Astrocyte of the hippocampus (primary cell): ENCODE data around the gene STXBP2.

ENCODE experiments used
- DNase-seq: peaks from one replicate; pipeline ENCODE4 v3.0.0; 2011; ENCODE audit warnings: low read depth, low spot score

Gene STXBP2

DNA sequence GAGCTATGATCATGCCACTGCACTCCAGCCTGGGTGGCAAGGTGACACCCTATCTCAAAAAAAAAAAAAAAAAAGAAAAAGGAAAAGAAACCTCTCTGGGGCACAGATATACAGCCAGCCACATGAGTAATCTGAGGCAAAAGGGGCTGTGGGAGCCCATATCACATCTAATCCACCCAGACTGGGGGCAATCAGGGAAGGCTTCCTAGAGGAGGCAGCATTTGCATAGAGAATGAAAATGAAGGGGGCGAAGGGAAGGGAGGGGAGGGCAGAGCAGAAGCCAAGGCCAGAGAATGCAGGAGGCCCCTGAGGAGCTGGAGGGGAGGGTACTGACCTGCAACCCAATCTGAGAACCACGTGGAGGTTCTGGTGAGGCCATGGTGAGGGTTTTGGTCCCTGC lies 13.2 kb downstream of the STXBP2 start:
- DNase-seq, result no peak

GRCh38 chr19:7652061-7652641 lies 15.2 kb downstream of the STXBP2 start:
- DNase-seq, result peak; percentile 79

GRCh38 chr19:7654401-7654800 lies 17.5 kb downstream of the STXBP2 start:
- DNase-seq, result no peak

- no peak for DNase-seq
These were observed 18.7 kb downstream of the STXBP2 start for GRCh38 chr19:7655581-7655980.

- DNase-seq, result no peak
These were observed 20.3 kb downstream of the STXBP2 start for GRCh38 chr19:7657131-7657751.

- no peak for DNase-seq
These were observed 21.3 kb downstream of the STXBP2 start for GRCh38 chr19:7658219-7658686.

- no peak for DNase-seq
These were observed 25.0 kb downstream of the STXBP2 start for GRCh38 chr19:7661744-7662538.

DNA sequence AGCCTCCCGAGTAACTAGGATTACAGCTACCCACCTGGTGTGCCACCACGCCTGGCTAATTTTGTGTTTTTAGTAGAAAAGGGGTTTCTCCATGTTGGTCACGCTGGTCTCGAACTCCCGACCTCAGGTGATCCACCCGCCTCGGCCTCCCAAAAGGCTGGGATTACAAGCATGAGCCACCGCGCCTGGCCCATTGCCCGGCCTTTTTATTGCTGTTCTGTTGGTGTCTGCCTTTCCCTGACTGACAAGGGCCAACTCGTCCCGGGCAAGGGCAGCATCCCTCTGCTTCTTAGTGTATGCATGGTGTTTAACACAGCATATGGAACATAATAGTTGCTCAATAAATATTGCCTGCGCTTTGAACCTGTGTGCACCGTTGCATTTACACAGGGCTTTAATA lies 25.7 kb downstream of the STXBP2 start:
- DNase-seq, result no peak

DNA sequence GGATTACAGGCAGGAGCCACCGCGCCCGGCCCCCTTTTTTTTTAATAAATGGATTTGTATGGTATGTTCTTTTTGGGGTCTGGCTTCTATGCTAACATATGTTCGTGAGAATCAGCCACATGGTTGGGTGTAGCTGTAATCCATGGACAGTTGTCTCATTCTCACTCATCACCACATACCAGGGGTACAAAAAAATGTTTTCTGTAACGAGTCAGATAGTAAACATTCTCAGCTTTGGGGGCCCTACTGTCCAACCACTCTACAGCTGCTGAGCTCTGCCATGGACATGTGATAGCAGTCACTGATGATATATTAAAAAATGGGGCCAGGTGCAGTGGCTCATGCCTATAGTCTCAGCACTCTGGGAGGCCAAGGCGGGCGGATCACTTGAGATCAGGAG lies 26.8 kb downstream of the STXBP2 start:
- DNase-seq, result no peak

DNA sequence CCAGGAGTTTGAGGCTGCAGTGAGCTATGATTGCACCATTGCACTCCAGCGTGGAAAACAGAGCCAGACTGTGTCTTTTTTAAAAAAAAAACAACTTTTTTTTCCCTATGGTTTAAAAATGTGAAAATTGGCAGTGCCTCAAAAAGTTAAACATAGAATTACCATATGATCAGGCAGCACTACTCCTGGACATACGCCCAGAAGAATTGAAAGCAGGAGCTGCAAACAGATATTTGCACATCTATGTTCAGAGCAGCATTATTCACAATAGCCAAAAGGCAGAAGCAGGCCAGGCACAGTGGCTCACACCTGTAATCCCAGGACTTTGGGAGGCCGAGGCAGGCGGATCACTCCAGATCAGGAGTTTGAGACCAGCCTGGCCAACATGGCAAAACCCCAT lies 28.2 kb downstream of the STXBP2 start:
- DNase-seq, result no peak

DNA sequence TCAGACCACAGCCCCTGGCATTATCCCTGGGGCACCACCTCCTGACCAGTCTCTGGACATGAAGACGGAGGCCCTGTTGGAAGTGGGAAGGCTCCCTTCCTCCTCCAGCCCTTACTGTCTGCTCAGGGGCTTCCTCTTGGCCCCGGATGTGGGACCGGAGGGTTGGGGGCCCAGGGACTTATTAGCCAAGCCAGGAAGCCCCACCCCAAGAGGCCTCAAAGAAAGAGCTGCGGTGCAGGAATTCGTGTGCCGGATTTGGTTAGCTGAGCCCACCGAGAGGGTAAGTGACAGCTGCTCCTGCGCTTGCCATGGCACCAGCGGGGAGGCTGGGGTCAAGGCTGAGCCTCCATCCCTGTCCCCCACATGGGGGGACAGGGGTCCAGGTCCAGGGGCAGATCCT lies 31.9 kb downstream of the STXBP2 start, which contains the start of gene RETN:
TSS of gene RETN (plus strand) at position 208 of the 400 bp plus-strand sequence. CDS start 278 bp downstream, outside the sequence.
- no peak for DNase-seq

GRCh38 chr19:7669641-7670040 lies 32.7 kb downstream of the STXBP2 start:
- no peak for DNase-seq

DNA sequence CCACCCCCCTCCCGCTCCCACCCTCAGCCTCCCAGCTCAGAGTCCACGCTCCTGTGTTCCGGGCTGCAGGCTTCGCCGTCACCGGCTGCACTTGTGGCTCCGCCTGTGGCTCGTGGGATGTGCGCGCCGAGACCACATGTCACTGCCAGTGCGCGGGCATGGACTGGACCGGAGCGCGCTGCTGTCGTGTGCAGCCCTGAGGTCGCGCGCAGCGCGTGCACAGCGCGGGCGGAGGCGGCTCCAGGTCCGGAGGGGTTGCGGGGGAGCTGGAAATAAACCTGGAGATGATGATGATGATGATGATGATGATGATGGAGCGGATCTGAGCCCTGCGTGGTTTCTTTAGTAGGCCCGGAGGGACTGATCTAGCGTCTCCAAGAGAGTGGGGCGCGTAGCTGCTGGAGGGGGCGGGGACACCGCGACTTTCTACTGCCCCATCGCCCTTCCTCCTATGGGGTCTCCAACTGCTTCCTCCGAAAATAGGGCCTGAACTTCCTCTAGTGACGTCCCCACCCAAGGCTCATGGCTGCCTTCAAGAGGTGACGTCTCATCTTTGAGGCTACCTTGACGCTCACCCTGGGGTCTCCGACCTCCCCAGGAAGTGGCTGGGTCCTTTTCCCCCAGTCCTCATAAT lies 33.4 kb downstream of the STXBP2 start:
- peak; percentile 17 for DNase-seq

GRCh38 chr19:7670790-7671189 lies 33.9 kb downstream of the STXBP2 start:
- DNase-seq, result no peak

DNA sequence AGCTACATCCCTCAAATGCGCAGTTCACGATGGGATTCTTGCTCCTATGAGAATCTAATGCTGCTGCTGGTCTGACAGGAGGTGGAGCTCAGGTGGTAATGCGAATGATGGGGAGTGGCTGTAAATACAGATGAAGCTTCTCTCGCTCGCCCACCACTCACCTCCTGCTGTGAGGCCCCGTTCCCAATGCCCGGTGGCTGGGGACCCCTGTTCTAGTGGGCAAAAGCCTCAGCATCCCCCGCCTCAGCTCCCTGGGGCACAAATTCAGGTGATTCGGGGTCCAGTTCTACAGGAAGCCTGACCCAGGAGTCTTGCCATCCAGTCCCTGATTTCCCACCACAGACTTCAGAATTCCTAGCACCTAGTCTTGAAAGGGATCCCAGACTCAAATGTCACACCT lies 35.6 kb downstream of the STXBP2 start:
- DNase-seq, result no peak

- peak; percentile 26 for DNase-seq
These were observed 37.4 kb downstream of the STXBP2 start for GRCh38 chr19:7674010-7675005.

DNA sequence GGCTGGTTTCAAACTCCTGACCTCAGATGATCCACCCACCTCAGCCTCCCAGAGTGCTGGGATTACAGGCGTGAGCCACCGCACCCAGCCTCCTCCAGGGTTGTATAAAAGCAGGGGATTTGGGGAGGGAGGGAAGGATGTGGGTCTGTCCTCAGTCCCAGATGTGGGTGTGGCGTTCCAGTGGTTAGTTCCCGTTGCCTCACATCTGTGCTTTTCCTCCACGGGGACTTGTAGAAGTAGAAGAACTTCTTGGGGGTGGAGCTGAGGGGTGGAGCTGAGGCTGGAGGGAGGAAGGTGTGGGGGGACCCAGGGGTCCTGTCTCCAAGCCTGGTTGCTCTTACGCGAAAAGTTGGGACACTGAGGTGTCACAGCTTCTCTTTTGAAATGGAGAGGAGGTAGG lies 39.5 kb downstream of the STXBP2 start:
- no peak for DNase-seq

GRCh38 chr19:7676854-7677253 lies 39.9 kb downstream of the STXBP2 start, which contains the start of gene MCEMP1:
Gene MCEMP1 (plus strand): TSS chr19:7677090. CDS start chr19:7677121, 31 bp downstream.
- DNase-seq, result no peak

GRCh38 chr19:7677669-7678311 lies 40.9 kb downstream of the STXBP2 start:
- DNase-seq, result no peak

DNA sequence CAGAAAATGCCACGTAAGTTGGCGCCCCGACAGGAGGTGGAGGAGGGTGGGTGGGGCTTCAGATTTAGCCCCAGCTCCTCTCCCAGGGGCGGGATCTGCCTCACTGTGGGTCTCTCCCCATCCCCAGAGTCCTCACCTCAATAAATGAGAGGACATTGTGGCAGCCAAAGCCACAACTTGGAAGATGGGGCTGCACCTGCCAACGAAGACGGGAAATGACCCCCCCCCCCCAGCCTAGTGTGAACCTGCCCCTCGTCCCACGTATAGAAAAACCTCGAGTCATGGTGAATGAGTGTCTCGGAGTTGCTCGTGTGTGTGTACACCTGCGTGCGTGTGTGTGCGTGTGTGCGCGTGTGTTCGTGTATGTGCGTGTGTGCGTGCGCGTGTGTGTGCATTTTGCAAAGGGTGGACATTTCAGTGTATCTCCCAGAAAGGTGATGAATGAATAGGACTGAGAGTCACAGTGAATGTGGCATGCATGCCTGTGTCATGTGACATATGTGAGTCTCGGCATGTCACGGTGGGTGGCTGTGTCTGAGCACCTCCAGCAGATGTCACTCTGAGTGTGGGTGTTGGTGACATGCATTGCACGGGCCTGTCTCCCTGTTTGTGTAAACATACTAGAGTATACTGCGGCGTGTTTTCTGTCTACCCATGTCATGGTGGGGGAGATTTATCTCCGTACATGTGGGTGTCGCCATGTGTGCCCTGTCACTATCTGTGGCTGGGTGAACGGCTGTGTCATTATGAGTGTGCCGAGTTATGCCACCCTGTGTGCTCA lies 42.3 kb downstream of the STXBP2 start:
- DNase-seq, result no peak
